ENCODE measurements around the gene TLL1. TPM values are rescaled to one million over a fixed set of nuclear protein-coding genes. Genes with fewer than 3 reads are reported as not detected.

TLL1 gene
- total RNA-seq, 1 experiment from 2014 or later: 0.37 TPM

- no peak overlapping the region for H2AFZ ChIP-seq (ENCODE audit: low read depth, low read length, poor library complexity, severe bottlenecking)
- H3K9me2 ChIP-seq (ENCODE audit: insufficient read depth): no peaks in the 10 kb centered on the region
- RAD21 ChIA-PET (ENCODE audit: low non-redundant PET in 1 of 2, low total read pairs in 2 of 2, uncharacterized antibody in 2 of 2, unreplicated experiment in 2 of 2): no interaction called here
- no peaks in the 10 kb centered on the region for H3K36me3 ChIP-seq (ENCODE audit: control insufficient read depth in 1 of 2, insufficient read depth in 2 of 2, low read length in 2 of 2)
- H3K9ac ChIP-seq (ENCODE audit: low read length): no peak overlapping the region
- no peaks in the 10 kb centered on the region for H3K9me3 ChIP-seq (ENCODE audit: control insufficient read depth in 1 of 2, insufficient read depth in 1 of 2, low read depth in 1 of 2, low read length in 2 of 2)
- no peak overlapping the region for H3K27ac ChIP-seq (ENCODE audit: low read depth, low read length)
- TF ChIP-seq TCF7L2 (IDR thresholded peaks at IDR 0.05; ENCODE audit: borderline replicate concordance, extremely low read depth, insufficient read depth, insufficient read length) (no peak), SRF (IDR thresholded peaks at IDR 0.05; ENCODE audit: low read depth) (no peak)
- POLR2A ChIA-PET: no interaction called here
- H3K4me3 ChIP-seq (replicated peaks in 1 of 2; ENCODE audit: low read depth in 1 of 2, low read length in 2 of 2): no peak overlapping the region
- no peaks in the 10 kb centered on the region for H3K79me2 ChIP-seq (ENCODE audit: insufficient read depth, low read length)
- intact Hi-C loops (cut with micrococcal nuclease): no loop called here
- DNase-seq (ENCODE audit: low read depth, low spot score) (no peak), ATAC-seq (no peak)
- no peaks in the 10 kb centered on the region for H3K27me3 ChIP-seq (ENCODE audit: insufficient read depth, low read length)
- H3K4me1 ChIP-seq (ENCODE audit: control insufficient read depth in 1 of 2, insufficient read depth in 2 of 2, low read length in 2 of 2): no peaks in the 10 kb centered on the region
- no peak overlapping the region for H3K4me2 ChIP-seq (ENCODE audit: low read length)
- BruUV-seq (replicated peaks): no TSS peak
- H4K20me1 ChIP-seq (ENCODE audit: insufficient read depth): no peaks in the 10 kb centered on the region
- CTCF ChIA-PET: no interaction called here
Measured at GRCh38 chr4:165926307-165926706, 53.3 kb downstream of the TLL1 start.

DNA sequence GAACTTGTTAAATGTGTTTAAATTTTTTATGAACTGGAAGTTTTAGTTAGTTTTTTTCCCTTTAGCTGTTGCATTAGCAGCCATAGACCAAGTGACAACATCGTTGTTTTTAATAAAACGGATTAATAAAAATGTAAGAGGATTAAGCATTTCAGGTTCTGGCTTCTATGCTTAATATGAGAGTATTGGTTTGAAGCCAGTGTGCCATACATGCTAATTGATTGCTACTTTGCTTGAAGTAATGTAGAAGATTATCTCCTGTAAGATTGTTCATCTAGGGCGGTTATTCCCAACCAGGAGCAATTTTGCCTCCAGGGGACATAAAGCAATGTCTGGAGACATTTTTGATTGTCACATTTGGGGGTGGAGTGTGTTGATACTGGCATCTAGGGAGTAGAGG, 54.3 kb downstream of the TLL1 start:
- Histone ChIP-seq H3K9ac (ENCODE audit: low read length) (no peak overlapping the region), H3K9me3 (ENCODE audit: control insufficient read depth in 1 of 2, insufficient read depth in 1 of 2, low read depth in 1 of 2, low read length in 2 of 2) (no peaks in the 10 kb centered on the region), H2AFZ (ENCODE audit: low read depth, low read length, poor library complexity, severe bottlenecking) (no peak overlapping the region), H3K4me2 (ENCODE audit: low read length) (no peak overlapping the region), H3K27me3 (ENCODE audit: insufficient read depth, low read length) (no peaks in the 10 kb centered on the region), H4K20me1 (ENCODE audit: insufficient read depth) (no peaks in the 10 kb centered on the region), H3K79me2 (ENCODE audit: insufficient read depth, low read length) (no peaks in the 10 kb centered on the region), H3K36me3 (ENCODE audit: control insufficient read depth in 1 of 2, insufficient read depth in 2 of 2, low read length in 2 of 2) (no peaks in the 10 kb centered on the region), H3K27ac (ENCODE audit: low read depth, low read length) (no peak overlapping the region), H3K9me2 (ENCODE audit: insufficient read depth) (no peaks in the 10 kb centered on the region), H3K4me3 (replicated peaks in 1 of 2; ENCODE audit: low read depth in 1 of 2, low read length in 2 of 2) (no peak overlapping the region), H3K4me1 (ENCODE audit: control insufficient read depth in 1 of 2, insufficient read depth in 2 of 2, low read length in 2 of 2) (no peaks in the 10 kb centered on the region)
- intact Hi-C loops (cut with micrococcal nuclease): no loop called here
- CTCF ChIA-PET: no interaction called here
- BruUV-seq (replicated peaks): no TSS peak
- TF ChIP-seq ZNF274 (IDR thresholded peaks at IDR 0.05; ENCODE audit: low read depth, low read length) (no peak), ELF1 (IDR thresholded peaks at IDR 0.05; ENCODE audit: borderline replicate concordance, low read depth) (no peak)
- DNase-seq (ENCODE audit: low read depth, low spot score) (no peak), ATAC-seq (no peak)
- RAD21 ChIA-PET (ENCODE audit: low non-redundant PET in 1 of 2, low total read pairs in 2 of 2, uncharacterized antibody in 2 of 2, unreplicated experiment in 2 of 2): no interaction called here
- POLR2A ChIA-PET: no interaction called here

- CTCF ChIA-PET: no interaction called here
- H3K27ac ChIP-seq (ENCODE audit: low read depth, low read length): no peak overlapping the region
- POLR2A ChIA-PET: no interaction called here
- TF ChIP-seq ZNF274 (IDR thresholded peaks at IDR 0.05; ENCODE audit: low read depth, low read length): no peak
- no peak for TF ChIP-seq POLR2AphosphoS5 (IDR thresholded peaks at IDR 0.05; ENCODE audit: low read depth, low read length)
- TF ChIP-seq EZH2 (IDR thresholded peaks at IDR 0.05): no peak
- TF ChIP-seq JUND (IDR thresholded peaks at IDR 0.05): no peak
- TF ChIP-seq SIN3A (IDR thresholded peaks at IDR 0.05; ENCODE audit: low read depth): no peak
- TF ChIP-seq FOSL1 (IDR thresholded peaks at IDR 0.05; ENCODE audit: low read depth): no peak
- TF ChIP-seq, protein P1, sequence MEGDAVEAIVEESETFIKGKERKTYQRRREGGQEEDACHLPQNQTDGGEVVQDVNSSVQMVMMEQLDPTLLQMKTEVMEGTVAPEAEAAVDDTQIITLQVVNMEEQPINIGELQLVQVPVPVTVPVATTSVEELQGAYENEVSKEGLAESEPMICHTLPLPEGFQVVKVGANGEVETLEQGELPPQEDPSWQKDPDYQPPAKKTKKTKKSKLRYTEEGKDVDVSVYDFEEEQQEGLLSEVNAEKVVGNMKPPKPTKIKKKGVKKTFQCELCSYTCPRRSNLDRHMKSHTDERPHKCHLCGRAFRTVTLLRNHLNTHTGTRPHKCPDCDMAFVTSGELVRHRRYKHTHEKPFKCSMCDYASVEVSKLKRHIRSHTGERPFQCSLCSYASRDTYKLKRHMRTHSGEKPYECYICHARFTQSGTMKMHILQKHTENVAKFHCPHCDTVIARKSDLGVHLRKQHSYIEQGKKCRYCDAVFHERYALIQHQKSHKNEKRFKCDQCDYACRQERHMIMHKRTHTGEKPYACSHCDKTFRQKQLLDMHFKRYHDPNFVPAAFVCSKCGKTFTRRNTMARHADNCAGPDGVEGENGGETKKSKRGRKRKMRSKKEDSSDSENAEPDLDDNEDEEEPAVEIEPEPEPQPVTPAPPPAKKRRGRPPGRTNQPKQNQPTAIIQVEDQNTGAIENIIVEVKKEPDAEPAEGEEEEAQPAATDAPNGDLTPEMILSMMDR (IDR thresholded peaks at IDR 0.05 in 2 of 3, conservative IDR thresholded peaks at IDR 0.05 in 1 of 3; ENCODE audit: borderline replicate concordance in 1 of 3, insufficient read depth in 1 of 3, low read depth in 2 of 3, low read length in 2 of 3): no peak
Measured at GRCh38 chr4:165927815-165928214, 54.8 kb downstream of the TLL1 start.

More at GRCh38 chr4:165927815-165928214, 54.8 kb downstream of the TLL1 start:
- Histone ChIP-seq H3K9me2 (ENCODE audit: insufficient read depth) (no peaks in the 10 kb centered on the region), H3K79me2 (ENCODE audit: insufficient read depth, low read length) (no peaks in the 10 kb centered on the region), H3K4me2 (ENCODE audit: low read length) (no peak overlapping the region), H3K36me3 (ENCODE audit: control insufficient read depth in 1 of 2, insufficient read depth in 2 of 2, low read length in 2 of 2) (no peaks in the 10 kb centered on the region), H3K9me3 (ENCODE audit: control insufficient read depth in 1 of 2, insufficient read depth in 1 of 2, low read depth in 1 of 2, low read length in 2 of 2) (no peaks in the 10 kb centered on the region), H3K9ac (ENCODE audit: low read length) (no peak overlapping the region), H4K20me1 (ENCODE audit: insufficient read depth) (no peaks in the 10 kb centered on the region), H3K4me3 (replicated peaks in 1 of 2; ENCODE audit: low read depth in 1 of 2, low read length in 2 of 2) (no peak overlapping the region), H2AFZ (ENCODE audit: low read depth, low read length, poor library complexity, severe bottlenecking) (no peak overlapping the region), H3K4me1 (ENCODE audit: control insufficient read depth in 1 of 2, insufficient read depth in 2 of 2, low read length in 2 of 2) (no peaks in the 10 kb centered on the region), H3K27me3 (ENCODE audit: insufficient read depth, low read length) (no peaks in the 10 kb centered on the region)
- DNase-seq (ENCODE audit: low read depth, low spot score) (no peak), ATAC-seq (no peak)
- BruUV-seq (replicated peaks): no TSS peak
- RAD21 ChIA-PET (ENCODE audit: low non-redundant PET in 1 of 2, low total read pairs in 2 of 2, uncharacterized antibody in 2 of 2, unreplicated experiment in 2 of 2): no interaction called here
- intact Hi-C loops (cut with micrococcal nuclease): no loop called here

All from HCT116 (cell line).